Pancreas (tissue), 10 donors: ENCODE measurements around the gene APOA5. TPM values are rescaled to one million over a fixed set of nuclear protein-coding genes. Genes with fewer than 3 reads are reported as not detected.

ENCODE experiments used
- ATAC-seq, 4 donors: fragments of 200-7000 bp; cut with Tn5 transposase; one replicate each; pipeline versions ENCODE4 v1.8.0 to v1.9.1; 2020; ENCODE audit warnings: mild to moderate bottlenecking in 4 of 4, moderate library complexity in 4 of 4
- DNase-seq, 6 donors: peaks; one replicate each; pipeline ENCODE4 v3.0.0-alpha.2; 2020
- FAIRE-seq: peaks from 2 replicates; lab custom pipeline; 2012; peaks lifted over from hg19 to GRCh38; lab: Jason Lieb, UNC
- H3K27ac ChIP-seq, 4 donors: fragments of 200-600 bp; sonication (generic); 1 replicate in 3 of 4; 2 replicates in 1 of 4; pipeline versions ENCODE4 v1.5.0 to v1.8.0; 2020
- H3K27me3 ChIP-seq, 4 donors: fragments of 200-600 bp; one replicate each; pipeline ENCODE4 v1.8.0; 2021
- H3K36me3 ChIP-seq, 3 donors: fragments of 200-600 bp; sonication (generic) in 1 of 3; one replicate each; pipeline versions ENCODE4 v1.5.0 to v1.8.0; 2020 to 2021
- H3K4me1 ChIP-seq, 3 donors: fragments of 200-600 bp; one replicate each; pipeline ENCODE4 v1.8.0; 2021
- H3K4me3 ChIP-seq, 4 donors: fragments of 200-600 bp; sonication (generic) in 2 of 4; one replicate each; pipeline versions ENCODE4 v1.5.0 to v1.8.0; 2020 to 2021
- H3K9me3 ChIP-seq, 4 donors: fragments of 200-600 bp; one replicate each; pipeline ENCODE4 v1.8.0; 2021
- WGBS, 2 donors: extraction: QIAGEN DNeasy Blood & Tissue Kit; methylation state at CpG; one replicate each; pipeline ENCODE4 v1.1.7; 2013; 5-methylcytosine and 5-hydroxymethylcytosine counted together
- intact Hi-C, 3 donors: fragments of 100-400 bp; cut with DNase I; formaldehyde crosslinking; loops; one replicate each; pipeline versions ENCODE4 v1.11.1 to v1.14.2; 2022
- polyA plus RNA-seq, 2 donors: library from polyadenylated mRNA; stranded (reverse); fragments of 200-250 nt; gene quantifications; one replicate each; pipeline ENCODE4 v1.2.3, GENCODE V29; 2013
- total RNA-seq, 6 donors: library from RNA; stranded (reverse); fragmentation: NEBNext Ultra II Directional in 4 of 6; extraction: Animal tissue kit (Norgen Biotek cat#: 25700) in 4 of 6; gene quantifications; one replicate each; pipeline versions ENCODE4 v1.2.1 to v1.2.4, GENCODE V29; 2021 to 2023
- TF ChIP-seq, protein P1 (sequence below), 4 donors: fragments of 200-600 bp; sonication (generic) in 3 of 4; IDR thresholded peaks; one replicate each; pipeline versions ENCODE4 v1.5.0 to v1.8.0; 2021; ENCODE audit warnings: antibody characterized with exemption in 4 of 4
- donor health status: healthy with polysubstance abuse.
- donor health status: DM: no; HTN: no; CAD: no; lungs with moderate emphysema.
- donor health status: DM: no; HTN: no; CAD: no.
- donor health status: control.
- donor health status: control.
- donor health status: Bipolar disorder and iron deficiency.
- donor health status: DM: yes; HTN: yes; CAD: no.
- donor health status: DM: no; HTN: no; CAD: no.
- donor health status: DM: no; HTN: no; CAD: no.
- donor health status: DM: yes; HTN: yes; CAD: no.

APOA5 gene
- total and polyA plus RNA-seq, 8 donors, result 0.60 to 4.0 (median 1.1) TPM; not detected in 2

DNA sequence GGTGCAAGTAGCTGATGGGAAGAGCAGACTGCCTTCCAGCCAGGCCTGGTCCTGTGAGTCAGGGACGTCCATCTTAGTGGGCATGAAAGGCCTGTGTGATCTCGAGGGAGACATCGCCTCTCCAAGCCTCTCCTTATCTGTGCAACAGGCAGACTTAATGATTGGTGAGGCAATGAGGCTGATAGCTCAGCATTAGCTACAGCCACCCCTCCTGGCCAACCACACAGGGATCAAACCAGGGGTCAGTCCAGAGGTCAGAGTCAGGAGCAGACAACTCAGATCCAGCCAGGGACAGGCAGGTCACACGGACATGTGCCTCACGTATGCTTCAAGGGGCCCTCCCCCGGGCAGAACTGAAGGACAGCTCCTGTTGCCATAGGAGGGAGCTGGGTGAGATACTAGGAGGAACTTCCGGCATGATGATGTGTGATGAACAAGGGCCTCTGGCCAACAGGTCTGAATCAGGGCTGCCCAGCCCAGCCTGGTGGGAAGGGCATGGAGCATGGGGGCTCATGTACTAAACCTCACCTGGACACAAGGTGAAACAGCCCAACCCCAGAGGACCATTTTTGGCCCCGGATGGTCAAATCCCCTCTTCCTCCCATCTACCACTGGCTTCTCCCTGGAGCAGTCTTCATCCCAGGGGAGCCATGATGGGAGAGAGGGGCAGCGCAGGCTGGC is 35.2 kb upstream of the APOA5 start:
- Histone ChIP-seq H3K9me3 (no peaks in the 10 kb centered on the region), H3K27ac (no peak overlapping the region), H3K36me3 (no peaks in the 10 kb centered on the region), H3K4me1 (peaks cover 0 to 2% (median 0%) of the 10 kb centered on the region in 3 donors), H3K4me3 (no peak overlapping the region), H3K27me3 (no peaks in the 10 kb centered on the region)
- TF ChIP-seq, protein P1, sequence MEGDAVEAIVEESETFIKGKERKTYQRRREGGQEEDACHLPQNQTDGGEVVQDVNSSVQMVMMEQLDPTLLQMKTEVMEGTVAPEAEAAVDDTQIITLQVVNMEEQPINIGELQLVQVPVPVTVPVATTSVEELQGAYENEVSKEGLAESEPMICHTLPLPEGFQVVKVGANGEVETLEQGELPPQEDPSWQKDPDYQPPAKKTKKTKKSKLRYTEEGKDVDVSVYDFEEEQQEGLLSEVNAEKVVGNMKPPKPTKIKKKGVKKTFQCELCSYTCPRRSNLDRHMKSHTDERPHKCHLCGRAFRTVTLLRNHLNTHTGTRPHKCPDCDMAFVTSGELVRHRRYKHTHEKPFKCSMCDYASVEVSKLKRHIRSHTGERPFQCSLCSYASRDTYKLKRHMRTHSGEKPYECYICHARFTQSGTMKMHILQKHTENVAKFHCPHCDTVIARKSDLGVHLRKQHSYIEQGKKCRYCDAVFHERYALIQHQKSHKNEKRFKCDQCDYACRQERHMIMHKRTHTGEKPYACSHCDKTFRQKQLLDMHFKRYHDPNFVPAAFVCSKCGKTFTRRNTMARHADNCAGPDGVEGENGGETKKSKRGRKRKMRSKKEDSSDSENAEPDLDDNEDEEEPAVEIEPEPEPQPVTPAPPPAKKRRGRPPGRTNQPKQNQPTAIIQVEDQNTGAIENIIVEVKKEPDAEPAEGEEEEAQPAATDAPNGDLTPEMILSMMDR (IDR thresholded peaks at IDR 0.05), result no peak
- intact Hi-C loops, result no loop called here
- FAIRE-seq (no peak), ATAC-seq (no peak), DNase-seq (no peak)
- WGBS, 2 donors, result 72 to 75% methylated on average over 9 of the region's 9 CpGs

DNA sequence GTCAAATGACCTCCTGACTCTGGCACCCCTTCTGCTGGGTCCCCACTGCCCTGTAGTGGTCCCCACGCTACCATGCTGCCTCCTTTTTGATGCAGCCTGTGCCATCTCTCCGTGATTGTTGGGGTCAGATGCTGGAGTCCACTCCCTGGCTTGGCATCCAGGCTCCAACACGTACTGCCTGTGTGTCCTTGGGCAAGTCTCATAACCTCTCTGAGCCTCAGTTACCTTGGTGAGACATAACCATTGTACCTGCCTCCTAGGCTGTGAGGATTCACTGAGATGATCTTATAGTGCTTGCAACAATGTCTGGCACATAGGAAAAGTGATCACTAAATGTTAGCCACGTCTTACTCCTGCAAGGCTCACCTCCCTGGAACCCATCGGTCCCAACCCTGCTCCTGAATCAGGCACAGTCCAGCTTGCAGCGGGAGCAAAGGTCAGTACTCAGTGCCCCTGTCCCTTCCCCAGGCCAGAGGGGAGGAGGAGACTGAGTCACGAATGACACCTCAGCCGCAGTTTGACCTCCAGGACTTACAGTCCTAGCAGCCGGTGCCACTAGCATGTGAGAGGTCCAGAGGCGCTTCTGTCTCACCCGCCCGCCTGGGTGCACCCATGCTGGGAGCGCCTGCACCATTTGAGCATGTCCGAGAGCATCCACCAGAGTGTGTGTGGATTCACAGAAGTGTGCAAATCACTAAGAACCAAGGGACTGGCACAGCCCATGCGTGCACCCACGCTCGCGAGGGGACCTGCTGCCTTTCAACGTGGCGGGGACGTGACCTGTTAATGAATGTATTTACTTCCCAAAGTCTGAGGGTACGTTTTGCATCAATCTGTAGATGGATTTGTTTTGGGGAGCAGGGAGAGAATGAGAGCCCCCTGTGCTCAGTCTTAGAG is 34.4 kb upstream of the APOA5 start:
- Histone ChIP-seq H3K4me3 (no peak overlapping the region), H3K27me3 (no peaks in the 10 kb centered on the region), H3K9me3 (no peaks in the 10 kb centered on the region), H3K4me1 (no peaks in the 10 kb centered on the region), H3K27ac (no peak overlapping the region), H3K36me3 (no peaks in the 10 kb centered on the region)
- intact Hi-C loops, result no loop called here
- DNase-seq (no peak), ATAC-seq (no peak), FAIRE-seq (no peak)
- WGBS, 2 donors, result 77 to 82% methylated on average over 22 of the region's 22 CpGs
- TF ChIP-seq, protein P1 (IDR thresholded peaks at IDR 0.05), result no peak

GRCh38 chr11:116825434-116825833 is 33.8 kb upstream of the APOA5 start:
- no peak for ATAC-seq
- intact Hi-C loops, result no loop called here
- no peaks in the 10 kb centered on the region for H3K4me1 ChIP-seq

GRCh38 chr11:116823031-116823843 is 31.6 kb upstream of the APOA5 start, which contains the start of gene APOA4:
Gene APOA4 (minus strand): TSS chr11:116823304. CDS start chr11:116823191, 113 bp downstream.
- Histone ChIP-seq H3K4me3 (no peak within 1 kb of the TSS), H3K27me3 (no peaks in the 10 kb centered on the region), H3K27ac (no peak within 1 kb of the TSS), H3K36me3 (no peaks in the 10 kb centered on the region), H3K4me1 (no peaks in the 10 kb centered on the region), H3K9me3 (no peaks in the 10 kb centered on the region)
- ATAC-seq (no peak), DNase-seq (no peak), FAIRE-seq (no peak)
- WGBS, 2 donors, result 71 to 76% methylated on average over 16 of the region's 16 CpGs
- intact Hi-C loops, result no loop called here
- TF ChIP-seq, protein P1 (IDR thresholded peaks at IDR 0.05), result no peak

More at GRCh38 chr11:116825434-116825833, 33.8 kb upstream of the APOA5 start:
- TF ChIP-seq, protein P1 (IDR thresholded peaks at IDR 0.05), result no peak
- DNase-seq (no peak), FAIRE-seq (no peak)
- H3K27me3 ChIP-seq, result no peaks in the 10 kb centered on the region
- no peaks in the 10 kb centered on the region for H3K36me3 ChIP-seq
- 85 to 91% methylated on average over 5 of the region's 5 CpGs for WGBS, 2 donors
- no peaks in the 10 kb centered on the region for H3K9me3 ChIP-seq
- no peak overlapping the region for H3K4me3 ChIP-seq
- H3K27ac ChIP-seq, result no peak overlapping the region
